HG03354 (cell line): Measurements from ENCODE around the gene LRRC2.

Source experiments
- ATAC-seq: cut with Tn5 transposase; IDR thresholded peaks from one replicate; pipeline ENCODE4 v1.9.1; 2021; ENCODE audit warnings: mild to moderate bottlenecking; ENCODE audit not compliant: unreplicated experiment, poor library complexity, severe bottlenecking

Gene LRRC2

GRCh38 chr3:46466273-46466672 lies 99.8 kb downstream of the LRRC2 start:
- ATAC-seq, result no peak
